OCI-LY1 (cell line): Measurements from ENCODE around the gene SIK3.

ENCODE experiments used
- CTCF ChIP-seq: fragments of 200-600 bp; sonication (generic), shearing (Covaris generic); IDR thresholded peaks from 2 replicates; pipeline ENCODE4 v1.5.1; 2017; ENCODE audit warnings: mild to moderate bottlenecking, antibody characterized with exemption, low read length, moderate library complexity, mixed read lengths
- EZH2 ChIP-seq: fragments of 200-600 bp; sonication (generic), shearing (Covaris generic); IDR thresholded peaks from 2 replicates; pipeline ENCODE4 v1.8.0; 2017; ENCODE audit warnings: borderline replicate concordance, mixed run types, mild to moderate bottlenecking, antibody characterized with exemption, low read length, moderate library complexity, mixed read lengths

GRCh38 chr11:116972691-116973090 lies 125.5 kb downstream of the SIK3 start:
- TF ChIP-seq CTCF (no peak), EZH2 (no peak)
